Measurements from ENCODE around the gene BRD7.
"Not testable (repeated sequence)": the region's sequence is repeated elsewhere in the genome, so short reads cannot be mapped to it uniquely, and the experiment has no call there.

DNA sequence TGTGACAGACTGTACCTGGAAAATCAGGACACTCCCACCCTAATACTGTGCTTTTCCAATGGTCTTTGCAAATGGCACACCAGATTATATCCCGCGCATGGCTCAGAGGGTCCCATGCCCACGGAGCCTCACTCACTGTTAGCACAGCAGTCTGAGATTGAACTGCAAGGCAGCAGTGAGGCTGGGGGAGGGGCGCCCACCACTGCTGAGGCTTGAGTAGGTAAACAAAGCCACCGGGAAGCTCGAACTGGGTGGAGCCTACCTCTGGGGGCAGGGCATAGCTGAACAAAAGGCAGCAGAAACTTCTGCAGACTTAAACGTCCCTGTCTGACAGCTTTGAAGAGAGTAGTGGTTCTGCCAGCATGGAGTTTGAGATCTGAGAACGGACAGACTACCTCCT is 25.2 kb downstream of the BRD7 start:
- TF ChIP-seq POLR2A (IDR thresholded peaks at IDR 0.05; ENCODE audit: low read length); RAD21 (conservative IDR thresholded peaks at IDR 0.05 in 1 of 2, IDR thresholded peaks at IDR 0.05 in 1 of 2); RARB (CRISPR knock-in tag; IDR thresholded peaks at IDR 0.05): not testable (repeated sequence)
- TF ChIP-seq, protein P1, sequence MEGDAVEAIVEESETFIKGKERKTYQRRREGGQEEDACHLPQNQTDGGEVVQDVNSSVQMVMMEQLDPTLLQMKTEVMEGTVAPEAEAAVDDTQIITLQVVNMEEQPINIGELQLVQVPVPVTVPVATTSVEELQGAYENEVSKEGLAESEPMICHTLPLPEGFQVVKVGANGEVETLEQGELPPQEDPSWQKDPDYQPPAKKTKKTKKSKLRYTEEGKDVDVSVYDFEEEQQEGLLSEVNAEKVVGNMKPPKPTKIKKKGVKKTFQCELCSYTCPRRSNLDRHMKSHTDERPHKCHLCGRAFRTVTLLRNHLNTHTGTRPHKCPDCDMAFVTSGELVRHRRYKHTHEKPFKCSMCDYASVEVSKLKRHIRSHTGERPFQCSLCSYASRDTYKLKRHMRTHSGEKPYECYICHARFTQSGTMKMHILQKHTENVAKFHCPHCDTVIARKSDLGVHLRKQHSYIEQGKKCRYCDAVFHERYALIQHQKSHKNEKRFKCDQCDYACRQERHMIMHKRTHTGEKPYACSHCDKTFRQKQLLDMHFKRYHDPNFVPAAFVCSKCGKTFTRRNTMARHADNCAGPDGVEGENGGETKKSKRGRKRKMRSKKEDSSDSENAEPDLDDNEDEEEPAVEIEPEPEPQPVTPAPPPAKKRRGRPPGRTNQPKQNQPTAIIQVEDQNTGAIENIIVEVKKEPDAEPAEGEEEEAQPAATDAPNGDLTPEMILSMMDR (IDR thresholded peaks at IDR 0.05): not testable (repeated sequence)
- TF ChIP-seq, protein P2, sequence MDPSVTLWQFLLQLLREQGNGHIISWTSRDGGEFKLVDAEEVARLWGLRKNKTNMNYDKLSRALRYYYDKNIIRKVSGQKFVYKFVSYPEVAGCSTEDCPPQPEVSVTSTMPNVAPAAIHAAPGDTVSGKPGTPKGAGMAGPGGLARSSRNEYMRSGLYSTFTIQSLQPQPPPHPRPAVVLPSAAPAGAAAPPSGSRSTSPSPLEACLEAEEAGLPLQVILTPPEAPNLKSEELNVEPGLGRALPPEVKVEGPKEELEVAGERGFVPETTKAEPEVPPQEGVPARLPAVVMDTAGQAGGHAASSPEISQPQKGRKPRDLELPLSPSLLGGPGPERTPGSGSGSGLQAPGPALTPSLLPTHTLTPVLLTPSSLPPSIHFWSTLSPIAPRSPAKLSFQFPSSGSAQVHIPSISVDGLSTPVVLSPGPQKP (IDR thresholded peaks at IDR 0.05; ENCODE audit: low read depth, low read length): not testable (repeated sequence)
- TF ChIP-seq, protein P3, sequence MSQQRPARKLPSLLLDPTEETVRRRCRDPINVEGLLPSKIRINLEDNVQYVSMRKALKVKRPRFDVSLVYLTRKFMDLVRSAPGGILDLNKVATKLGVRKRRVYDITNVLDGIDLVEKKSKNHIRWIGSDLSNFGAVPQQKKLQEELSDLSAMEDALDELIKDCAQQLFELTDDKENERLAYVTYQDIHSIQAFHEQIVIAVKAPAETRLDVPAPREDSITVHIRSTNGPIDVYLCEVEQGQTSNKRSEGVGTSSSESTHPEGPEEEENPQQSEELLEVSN (IDR thresholded peaks at IDR 0.05; ENCODE audit: borderline replicate concordance, low read depth): not testable (repeated sequence)

All from A549 (cell line).